ENCODE measurements around the gene PAK1.

The PAK1 gene

GRCh38 chr11:77413850-77414460 lies 59.9 kb downstream of the PAK1 start:
- intact Hi-C loops (cut with micrococcal nuclease), result loop anchor here (5.0 kb wide), 1 partner anchor 33 kb away; no protein-coding TSS in a partner anchor
- Mint-ChIP-seq H3K9me3 (no peaks in the 10 kb centered on the region), H3K27ac (peak overlapping the region; percentile 96), H3K27me3 (no peaks in the 10 kb centered on the region), H3K4me1 (ENCODE audit: low read depth) (peaks cover 16% of the 10 kb centered on the region), H3K36me3 (ENCODE audit: low read depth) (peaks cover 18% of the 10 kb centered on the region), H3K4me3 (no peak overlapping the region)

- Mint-ChIP-seq H3K9me3 (no peaks in the 10 kb centered on the region), H3K4me3 (no peak overlapping the region)
- intact Hi-C loops (cut with micrococcal nuclease), result loop anchor here (5.0 kb wide), 1 partner anchor 34 kb away; no protein-coding TSS in a partner anchor
These were observed 61.1 kb downstream of the PAK1 start for GRCh38 chr11:77412814-77413213.

GRCh38 chr11:77411717-77412441 lies 62.0 kb downstream of the PAK1 start:
- H3K27me3 Mint-ChIP-seq, result no peaks in the 10 kb centered on the region
- intact Hi-C loops (cut with micrococcal nuclease), result loop anchor here (5.0 kb wide), 1 partner anchor 35 kb away; no protein-coding TSS in a partner anchor
- peaks cover 6% of the 10 kb centered on the region for H3K4me1 Mint-ChIP-seq (ENCODE audit: low read depth)
- no peaks in the 10 kb centered on the region for H3K9me3 Mint-ChIP-seq
- peak overlapping the region; percentile 96 for H3K27ac Mint-ChIP-seq
- peak overlapping the region; percentile 98 for H3K4me3 Mint-ChIP-seq
- H3K36me3 Mint-ChIP-seq (ENCODE audit: low read depth), result peaks cover 28% of the 10 kb centered on the region

More at GRCh38 chr11:77412814-77413213, 61.1 kb downstream of the PAK1 start:
- Mint-ChIP-seq H3K36me3 (ENCODE audit: low read depth) (peaks cover 28% of the 10 kb centered on the region), H3K27me3 (no peaks in the 10 kb centered on the region), H3K27ac (peak overlapping the region; percentile 96), H3K4me1 (ENCODE audit: low read depth) (peaks cover 6% of the 10 kb centered on the region)

- Mint-ChIP-seq H3K27ac (peak overlapping the region; percentile 96), H3K4me3 (peak overlapping the region; percentile 98), H3K27me3 (no peaks in the 10 kb centered on the region), H3K36me3 (ENCODE audit: low read depth) (peaks cover 28% of the 10 kb centered on the region), H3K4me1 (ENCODE audit: low read depth) (peaks cover 6% of the 10 kb centered on the region), H3K9me3 (no peaks in the 10 kb centered on the region)
- intact Hi-C loops (cut with micrococcal nuclease), result loop anchor here (5.0 kb wide), 1 partner anchor 36 kb away; no protein-coding TSS in a partner anchor
These were observed 62.7 kb downstream of the PAK1 start for GRCh38 chr11:77411137-77411707.

GRCh38 chr11:77410076-77410827 lies 63.6 kb downstream of the PAK1 start:
- Mint-ChIP-seq H3K27ac (peak overlapping the region; percentile 96), H3K4me1 (ENCODE audit: low read depth) (peaks cover 6% of the 10 kb centered on the region), H3K36me3 (ENCODE audit: low read depth) (peaks cover 28% of the 10 kb centered on the region), H3K4me3 (peak overlapping the region; percentile 98), H3K27me3 (no peaks in the 10 kb centered on the region), H3K9me3 (no peaks in the 10 kb centered on the region)
- intact Hi-C loops (cut with micrococcal nuclease), result loop anchor here (5.0 kb wide), 1 partner anchor 37 kb away; no protein-coding TSS in a partner anchor

GRCh38 chr11:77409046-77409445 lies 64.8 kb downstream of the PAK1 start:
- Mint-ChIP-seq H3K4me1 (ENCODE audit: low read depth) (peaks cover 7% of the 10 kb centered on the region), H3K27ac (no peak overlapping the region), H3K4me3 (peak overlapping the region; percentile 51), H3K9me3 (no peaks in the 10 kb centered on the region), H3K36me3 (ENCODE audit: low read depth) (peaks cover 28% of the 10 kb centered on the region), H3K27me3 (no peaks in the 10 kb centered on the region)
- intact Hi-C loops (cut with micrococcal nuclease), result loop anchor here (10.0 kb wide), 1 partner anchor 136 kb away; no protein-coding TSS in a partner anchor

- intact Hi-C loops (cut with micrococcal nuclease), result loop anchor here (10.0 kb wide), 1 partner anchor 137 kb away; no protein-coding TSS in a partner anchor
- no peak overlapping the region for H3K27ac Mint-ChIP-seq
- H3K36me3 Mint-ChIP-seq (ENCODE audit: low read depth), result peaks cover 39% of the 10 kb centered on the region
- no peaks in the 10 kb centered on the region for H3K27me3 Mint-ChIP-seq
- H3K9me3 Mint-ChIP-seq, result no peaks in the 10 kb centered on the region
- peaks cover 17% of the 10 kb centered on the region for H3K4me1 Mint-ChIP-seq (ENCODE audit: low read depth)
- no peak overlapping the region for H3K4me3 Mint-ChIP-seq
These were observed 66.3 kb downstream of the PAK1 start for GRCh38 chr11:77407613-77408012.

- intact Hi-C loops (cut with micrococcal nuclease), result loop anchor here (10.0 kb wide), 1 partner anchor 138 kb away; no protein-coding TSS in a partner anchor
- no peak overlapping the region for H3K4me3 Mint-ChIP-seq
- H3K4me1 Mint-ChIP-seq (ENCODE audit: low read depth), result peaks cover 27% of the 10 kb centered on the region
- no peaks in the 10 kb centered on the region for H3K27me3 Mint-ChIP-seq
- H3K9me3 Mint-ChIP-seq, result no peaks in the 10 kb centered on the region
- no peak overlapping the region for H3K27ac Mint-ChIP-seq
- peaks cover 36% of the 10 kb centered on the region for H3K36me3 Mint-ChIP-seq (ENCODE audit: low read depth)
These were observed 67.5 kb downstream of the PAK1 start for GRCh38 chr11:77406396-77406795.

- H3K27me3 Mint-ChIP-seq, result no peaks in the 10 kb centered on the region
- H3K4me1 Mint-ChIP-seq (ENCODE audit: low read depth), result peaks cover 43% of the 10 kb centered on the region
- H3K36me3 Mint-ChIP-seq (ENCODE audit: low read depth), result peaks cover 33% of the 10 kb centered on the region
- intact Hi-C loops (cut with micrococcal nuclease), result loop anchor here (10.0 kb wide), 1 partner anchor 142 kb away; no protein-coding TSS in a partner anchor
- no peak overlapping the region for H3K4me3 Mint-ChIP-seq
- H3K9me3 Mint-ChIP-seq, result no peaks in the 10 kb centered on the region
- peak overlapping the region; percentile 3 for H3K27ac Mint-ChIP-seq
These were observed 70.7 kb downstream of the PAK1 start for GRCh38 chr11:77403211-77403610.

GRCh38 chr11:77402218-77402556 lies 71.7 kb downstream of the PAK1 start:
- intact Hi-C loops (cut with micrococcal nuclease), result loop anchor here (10.0 kb wide), 1 partner anchor 143 kb away; no protein-coding TSS in a partner anchor
- peaks cover 31% of the 10 kb centered on the region for H3K36me3 Mint-ChIP-seq (ENCODE audit: low read depth)
- H3K4me1 Mint-ChIP-seq (ENCODE audit: low read depth), result peaks cover 43% of the 10 kb centered on the region
- H3K27ac Mint-ChIP-seq, result no peak overlapping the region
- no peaks in the 10 kb centered on the region for H3K27me3 Mint-ChIP-seq
- H3K4me3 Mint-ChIP-seq, result no peak overlapping the region
- H3K9me3 Mint-ChIP-seq, result no peaks in the 10 kb centered on the region

- no peak overlapping the region for H3K4me3 Mint-ChIP-seq
- H3K27ac Mint-ChIP-seq, result no peak overlapping the region
- no peaks in the 10 kb centered on the region for H3K27me3 Mint-ChIP-seq
- intact Hi-C loops (cut with micrococcal nuclease), result loop anchor here (10.0 kb wide), 1 partner anchor 143 kb away; no protein-coding TSS in a partner anchor
- H3K9me3 Mint-ChIP-seq, result no peaks in the 10 kb centered on the region
- H3K36me3 Mint-ChIP-seq (ENCODE audit: low read depth), result peaks cover 31% of the 10 kb centered on the region
- H3K4me1 Mint-ChIP-seq (ENCODE audit: low read depth), result peaks cover 43% of the 10 kb centered on the region
These were observed 72.2 kb downstream of the PAK1 start for GRCh38 chr11:77401486-77402217.

GRCh38 chr11:77400775-77401449 lies 73.0 kb downstream of the PAK1 start:
- Mint-ChIP-seq H3K27ac (no peak overlapping the region), H3K4me1 (ENCODE audit: low read depth) (peaks cover 43% of the 10 kb centered on the region), H3K4me3 (no peak overlapping the region), H3K36me3 (ENCODE audit: low read depth) (peaks cover 31% of the 10 kb centered on the region), H3K27me3 (no peaks in the 10 kb centered on the region), H3K9me3 (no peaks in the 10 kb centered on the region)
- intact Hi-C loops (cut with micrococcal nuclease), result loop anchor here (10.0 kb wide), 1 partner anchor 144 kb away; no protein-coding TSS in a partner anchor

Measured in dendritic cell treated with granulocyte-macrophage colony-stimulating factor and Interleukin-4, amounts not matched to agents 40 ng/mL and 50 ng/mL, for 4 days (primary cell).